Measurements from ENCODE around the gene TMPRSS12.

DNA sequence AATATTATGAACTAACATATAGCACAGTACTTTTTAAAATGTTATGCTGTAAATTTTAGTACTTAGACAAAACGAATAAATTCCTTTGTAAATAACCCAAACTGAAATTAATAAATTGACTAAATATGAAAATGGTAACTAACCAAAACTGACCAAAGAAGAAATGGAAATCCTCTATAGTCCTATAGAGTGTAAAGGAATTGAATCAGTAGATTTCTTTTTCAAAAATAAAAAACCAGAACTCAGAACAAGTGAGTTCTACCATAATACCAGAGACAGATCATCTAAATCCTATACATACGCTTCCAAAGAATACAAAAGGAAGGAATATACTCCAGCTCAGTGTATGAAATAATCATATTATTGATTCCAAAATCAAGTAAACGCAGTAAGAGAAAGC is 39.8 kb downstream of the TMPRSS12 start:
- TF ChIP-seq CTCF (IDR thresholded peaks at IDR 0.05; ENCODE audit: low read length): no peak
- no peak for TF ChIP-seq EZH2 (IDR thresholded peaks at IDR 0.05; ENCODE audit: borderline replicate concordance, low read length)

Data from OCI-LY1 (cell line).